HG03060 (cell line): ENCODE measurements around the gene WSB2.
"Not testable (repeated sequence)": the region's sequence is repeated elsewhere in the genome, so short reads cannot be mapped to it uniquely, and the experiment has no call there.

Experiments
- ATAC-seq: cut with Tn5 transposase; IDR thresholded peaks from one replicate; pipeline ENCODE4 v1.9.1; 2021; ENCODE audit warnings: low read depth, moderate number of reproducible peaks; ENCODE audit not compliant: unreplicated experiment

The WSB2 gene

GRCh38 chr12:118061011-118061872 lies at the start of gene WSB2:
WSB2 (minus strand) TSS chr12:118061179; CDS start chr12:118061048, 131 bp downstream.
- ATAC-seq: no peak

- ATAC-seq: no peak
These were observed 48.1 kb upstream of the WSB2 start for GRCh38 chr12:118109088-118109487.

GRCh38 chr12:118107694-118108093 lies 46.7 kb upstream of the WSB2 start:
- ATAC-seq: no peak

GRCh38 chr12:118107011-118107410 lies 46.0 kb upstream of the WSB2 start:
- ATAC-seq: no peak

GRCh38 chr12:118103601-118104382 lies 42.8 kb upstream of the WSB2 start, which contains the start of gene VSIG10:
VSIG10 (minus strand) TSS chr12:118104011; CDS start chr12:118103671, 340 bp downstream.
- ATAC-seq: no peak

GRCh38 chr12:118103201-118103600 lies 42.2 kb upstream of the WSB2 start:
- no peak for ATAC-seq

- ATAC-seq: no peak
These were observed 41.6 kb upstream of the WSB2 start for GRCh38 chr12:118102609-118103008.

GRCh38 chr12:118102070-118102469 lies 41.1 kb upstream of the WSB2 start:
- ATAC-seq: no peak

- ATAC-seq: no peak
These were observed 40.1 kb upstream of the WSB2 start for GRCh38 chr12:118101051-118101450.

- ATAC-seq: no peak
These were observed 38.1 kb upstream of the WSB2 start for GRCh38 chr12:118098911-118099671.

- ATAC-seq: no peak
These were observed 37.4 kb upstream of the WSB2 start for GRCh38 chr12:118098401-118098800.

GRCh38 chr12:118094039-118094438 lies 33.1 kb upstream of the WSB2 start:
- ATAC-seq: no peak

GRCh38 chr12:118089782-118090181 lies 28.8 kb upstream of the WSB2 start:
- ATAC-seq: no peak

GRCh38 chr12:118082161-118082560 lies 21.2 kb upstream of the WSB2 start:
- ATAC-seq: no peak

- ATAC-seq: not testable (repeated sequence)
These were observed 20.5 kb upstream of the WSB2 start for GRCh38 chr12:118081521-118081920.

GRCh38 chr12:118073768-118074167 lies 12.8 kb upstream of the WSB2 start:
- no peak for ATAC-seq

- ATAC-seq: no peak
These were observed 9.7 kb upstream of the WSB2 start for GRCh38 chr12:118070650-118071049.

GRCh38 chr12:118068445-118068844 lies 7.5 kb upstream of the WSB2 start:
- no peak for ATAC-seq

- ATAC-seq: no peak
These were observed 4.4 kb upstream of the WSB2 start for GRCh38 chr12:118065380-118065779.

GRCh38 chr12:118064608-118065007 lies 3.6 kb upstream of the WSB2 start:
- ATAC-seq: peak; percentile 43
